NT2/D1 (cell line): ENCODE measurements around the gene IRAK3.

Source experiments
- SUZ12 ChIP-seq: IDR thresholded peaks from 2 replicates; pipeline ENCODE4 v1.6.1; 2011; ENCODE audit not compliant: insufficient read length, insufficient read depth; ENCODE audit errors: extremely low read depth
- YY1 ChIP-seq: IDR thresholded peaks from 2 replicates; pipeline ENCODE4 v1.6.1; 2011; ENCODE audit not compliant: insufficient read length, insufficient read depth
- ZNF274 ChIP-seq: IDR thresholded peaks from 2 replicates; pipeline ENCODE4 v1.6.1; 2011; ENCODE audit warnings: mild to moderate bottlenecking, low read depth, low read length

DNA sequence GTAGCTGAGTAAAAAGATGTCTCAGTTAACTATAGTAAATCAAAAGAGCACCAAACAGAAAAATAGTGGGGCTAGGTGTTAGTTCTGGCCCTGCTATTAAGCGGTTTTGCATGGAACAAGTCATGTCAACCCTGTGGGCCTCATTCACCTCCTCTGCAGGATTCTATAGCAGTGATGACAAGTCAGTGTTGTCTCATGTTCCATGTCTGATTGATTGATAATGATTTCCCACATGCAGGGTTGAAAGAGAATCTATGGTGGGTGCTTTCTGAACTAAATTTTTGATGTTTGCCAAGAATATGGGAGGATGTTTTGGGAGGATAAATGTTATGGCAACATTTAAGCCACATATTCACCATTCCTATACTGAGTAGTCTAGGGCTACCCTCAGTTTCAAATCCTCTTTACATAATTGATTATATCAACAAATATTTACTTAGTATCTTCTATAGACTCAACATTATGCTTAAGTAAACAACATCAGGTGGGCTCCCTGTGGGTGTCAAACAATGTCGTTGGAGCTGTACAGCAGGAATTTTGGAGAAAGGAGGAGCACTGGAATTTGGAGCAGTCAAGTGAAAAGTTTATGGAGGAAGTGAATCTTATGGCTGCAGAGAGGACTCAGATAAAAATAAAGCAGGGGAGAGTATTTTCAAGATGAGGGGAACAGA, 48.6 kb downstream of the IRAK3 start:
- TF ChIP-seq SUZ12 (no peak), ZNF274 (no peak), YY1 (no peak)
